ENCODE measurements around the gene MAPT.
"Not testable (repeated sequence)": the region's sequence is repeated elsewhere in the genome, so short reads cannot be mapped to it uniquely, and the experiment has no call there.

MAPT gene

DNA sequence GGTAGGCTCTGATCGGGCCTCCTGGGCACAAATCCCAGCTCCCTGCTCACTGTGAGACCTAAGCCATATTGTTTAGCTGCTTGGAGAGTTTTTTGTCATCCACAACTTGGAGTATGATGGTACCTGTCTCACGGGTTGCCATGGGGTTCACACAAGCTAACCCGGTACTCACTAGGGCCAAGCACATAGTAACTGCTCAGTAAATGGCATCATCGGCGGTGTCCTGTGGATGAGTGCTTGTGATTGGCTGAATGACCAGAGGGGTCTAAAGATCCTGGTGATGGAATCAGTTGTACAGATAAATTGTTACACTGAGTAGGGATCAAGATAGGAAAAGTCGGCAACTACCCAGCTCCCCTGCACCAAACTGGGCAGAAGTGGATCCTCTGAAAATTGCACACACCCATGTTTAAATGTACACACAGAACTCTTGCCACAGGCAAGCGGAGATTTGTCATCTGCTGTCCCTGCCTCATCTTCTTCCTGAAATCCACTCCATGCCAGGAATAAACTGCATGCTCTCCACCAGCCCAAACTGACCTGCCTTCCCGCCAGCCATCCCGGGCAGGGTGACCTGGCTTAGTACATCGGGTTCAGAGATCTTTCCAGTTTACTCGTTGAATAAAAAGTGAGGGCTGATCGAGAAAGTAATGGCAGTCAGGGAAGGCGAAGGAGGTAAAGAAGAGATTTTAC is 6.5 kb downstream of the MAPT start:
- DNase-seq (ENCODE audit: low read depth): no peak

DNA sequence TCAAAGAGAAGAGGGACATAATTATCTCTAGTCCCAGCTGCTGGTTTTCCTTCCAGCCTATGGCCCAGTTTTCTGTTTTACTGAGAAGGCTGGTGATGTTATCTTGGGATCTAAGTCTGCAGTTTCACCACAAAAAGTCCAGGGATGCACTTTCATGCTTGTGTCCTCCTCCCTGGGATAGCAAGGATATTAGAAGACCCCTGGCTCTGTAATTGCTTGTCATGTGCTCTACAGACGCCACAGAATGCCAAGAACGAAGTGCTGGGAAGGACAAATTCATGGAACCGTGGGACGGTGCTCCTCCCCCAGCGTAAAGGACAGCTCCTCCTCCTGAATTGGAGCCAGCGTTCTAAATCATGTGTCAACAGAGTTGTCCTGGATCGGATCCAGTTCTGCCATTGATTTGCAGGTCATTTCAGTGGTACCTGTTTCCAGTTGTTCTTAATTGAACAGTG is 8.6 kb downstream of the MAPT start:
- DNase-seq (ENCODE audit: low read depth): no peak

DNA sequence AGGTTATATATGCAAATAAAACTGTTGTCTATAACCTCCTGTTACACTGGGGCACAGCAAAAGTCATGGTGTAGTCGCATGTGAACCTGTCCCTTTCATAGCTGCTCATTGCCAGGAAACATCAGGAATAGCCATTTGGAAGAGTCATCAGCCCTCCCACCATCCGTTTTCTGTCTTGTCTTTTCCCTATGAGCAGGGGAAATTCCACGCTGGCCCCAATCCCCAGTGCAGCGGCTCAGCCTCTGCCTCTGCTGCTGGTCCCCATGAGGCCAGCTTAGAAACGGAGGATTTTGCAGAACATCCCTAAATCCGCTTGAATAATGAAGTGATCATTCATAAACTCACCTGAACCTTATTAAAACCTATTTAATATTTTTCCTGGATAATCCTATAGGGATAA is 10.5 kb downstream of the MAPT start:
- no peak for DNase-seq (ENCODE audit: low read depth)

DNA sequence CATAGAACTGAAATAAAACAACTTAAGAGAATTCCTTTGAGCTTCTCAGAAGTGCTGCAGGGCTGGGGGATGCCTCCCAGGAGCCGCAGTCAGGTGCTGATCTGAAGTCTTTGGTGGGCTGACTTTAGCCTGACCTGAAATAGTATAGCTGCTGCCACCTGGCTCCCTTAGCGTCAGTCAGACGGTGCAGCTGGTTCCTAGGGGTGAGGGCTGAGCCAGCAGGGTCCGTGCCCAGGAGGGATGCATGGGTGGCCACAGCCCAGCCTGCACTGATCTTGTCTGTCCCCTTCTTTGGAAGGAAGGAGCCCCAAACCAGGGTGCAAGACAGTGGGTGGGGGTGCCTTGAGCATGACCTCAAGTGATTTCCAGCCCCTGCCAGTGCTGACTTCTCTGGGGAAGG is 11.5 kb downstream of the MAPT start:
- no peak for DNase-seq (ENCODE audit: low read depth)

DNA sequence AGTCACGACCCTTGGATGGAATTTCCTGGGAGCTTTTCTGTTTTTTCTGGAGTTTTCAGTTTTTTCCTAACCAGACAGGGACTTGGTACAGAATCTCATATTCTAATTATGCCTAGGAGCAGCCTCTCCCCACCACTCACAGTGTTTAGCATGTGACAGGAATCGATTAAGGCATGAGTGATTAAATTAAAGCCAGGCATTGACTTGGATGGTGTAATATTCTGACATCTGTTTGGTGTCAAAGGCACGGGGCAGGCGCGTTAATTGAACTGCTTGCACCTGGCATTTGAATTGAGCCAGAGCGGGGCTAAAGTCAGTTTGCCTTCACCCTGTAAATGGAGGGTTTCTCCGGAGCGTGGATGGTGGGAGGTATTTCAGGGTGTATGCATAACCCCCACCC is 11.9 kb downstream of the MAPT start:
- DNase-seq (ENCODE audit: low read depth): no peak

DNA sequence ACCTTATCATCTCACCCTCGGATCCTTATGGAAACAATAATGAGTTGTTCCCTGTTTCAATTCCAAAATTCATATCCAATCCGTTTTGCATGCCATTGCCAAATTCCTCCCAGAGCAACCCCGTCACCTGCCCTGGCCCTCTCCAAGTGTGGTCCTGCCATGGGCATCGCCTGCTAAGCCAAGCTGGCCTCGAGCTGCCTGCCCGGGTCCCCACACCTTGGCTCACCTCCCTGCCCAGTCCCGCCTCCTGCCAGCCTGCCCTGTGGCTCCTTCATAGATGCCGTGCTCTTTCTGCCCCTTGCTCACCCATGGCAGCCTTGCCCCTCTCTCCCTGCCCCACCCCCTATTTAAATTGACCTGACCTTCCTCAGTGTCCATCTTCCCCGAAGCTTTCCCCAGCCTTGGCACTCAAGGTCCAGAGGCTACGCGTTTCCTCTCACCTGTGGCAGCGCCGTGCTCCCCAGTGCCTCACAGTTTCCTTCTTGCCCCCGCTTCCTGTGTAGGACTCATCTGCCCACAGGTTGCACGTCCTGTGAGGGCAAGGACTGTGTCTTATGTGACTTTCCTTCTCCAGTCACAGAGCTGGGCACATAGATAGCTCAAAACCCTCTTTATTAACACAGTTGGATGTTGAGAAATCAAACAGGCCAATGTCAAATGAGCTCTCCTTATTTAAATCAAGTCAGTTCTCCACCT is 12.7 kb downstream of the MAPT start:
- peak; percentile 44 for DNase-seq (ENCODE audit: low read depth)

DNA sequence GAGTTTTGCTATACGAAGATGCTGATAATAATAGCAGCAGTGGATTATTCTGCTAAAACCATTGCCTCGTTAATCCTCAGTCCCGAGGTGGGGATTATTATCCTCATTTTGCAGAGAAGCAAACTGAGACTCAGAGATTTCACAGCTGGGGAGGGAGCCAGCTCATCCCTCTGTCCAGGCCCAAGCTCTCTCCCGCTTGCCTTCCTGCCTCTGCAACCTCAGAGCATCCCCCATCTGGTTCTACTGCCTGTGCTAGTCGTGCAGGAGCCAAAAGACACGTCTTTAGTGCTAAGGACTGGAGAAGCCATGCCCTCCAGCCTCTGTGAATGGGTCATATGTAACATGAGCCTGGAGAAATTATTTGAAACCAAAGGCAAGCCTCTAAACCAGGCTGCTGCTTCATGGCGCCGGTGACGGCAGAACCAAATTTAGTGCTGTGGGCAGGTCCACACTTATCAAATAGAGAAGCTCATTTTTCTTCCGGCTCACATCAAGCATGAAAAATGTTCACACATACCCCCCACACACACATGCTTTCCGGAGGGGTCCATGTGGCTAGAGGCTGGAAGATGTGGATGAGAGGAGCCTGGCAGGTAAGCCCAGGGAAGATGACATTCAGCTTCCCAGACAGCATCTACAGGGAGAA is 13.5 kb downstream of the MAPT start:
- no peak for DNase-seq (ENCODE audit: low read depth)

DNA sequence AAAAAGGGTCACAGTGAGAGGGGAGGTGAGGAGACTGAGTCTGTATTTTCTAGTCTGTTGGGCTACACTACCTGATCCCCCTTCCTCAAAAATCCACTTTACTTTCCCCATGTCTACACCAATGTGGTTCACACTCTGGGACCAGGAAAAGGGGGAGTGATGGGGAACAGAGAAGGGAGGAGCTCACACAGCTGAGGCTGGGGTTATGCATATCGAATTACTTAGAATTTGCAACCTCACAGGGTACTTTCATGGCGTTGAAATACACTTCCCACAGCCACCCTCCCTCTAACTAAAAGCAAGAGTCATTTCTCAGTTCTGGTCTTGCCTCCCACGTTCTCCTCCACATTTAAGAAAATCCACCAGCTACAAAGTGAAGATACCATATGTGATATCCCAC is 14.1 kb downstream of the MAPT start:
- no peak for DNase-seq (ENCODE audit: low read depth)

DNA sequence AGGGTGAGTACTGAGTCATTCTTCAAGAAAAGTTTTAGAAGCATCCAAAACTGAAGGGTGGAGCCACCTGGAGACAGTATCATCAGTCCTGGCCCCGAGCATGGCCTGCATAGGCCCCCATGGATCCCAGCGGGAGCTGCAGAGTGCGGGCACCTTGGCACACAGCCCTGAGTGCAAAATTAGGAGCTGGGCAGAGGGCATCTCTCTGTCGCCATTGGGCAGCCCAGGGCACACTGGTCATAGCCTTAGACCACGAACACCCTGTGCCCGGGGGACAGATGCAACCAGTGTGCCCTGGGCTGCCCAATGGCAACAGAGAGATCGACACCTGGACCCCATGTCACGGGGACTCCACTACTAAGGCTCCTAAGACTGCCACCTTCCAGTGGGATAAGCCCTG is 14.6 kb downstream of the MAPT start:
- DNase-seq (ENCODE audit: low read depth): no peak

DNA sequence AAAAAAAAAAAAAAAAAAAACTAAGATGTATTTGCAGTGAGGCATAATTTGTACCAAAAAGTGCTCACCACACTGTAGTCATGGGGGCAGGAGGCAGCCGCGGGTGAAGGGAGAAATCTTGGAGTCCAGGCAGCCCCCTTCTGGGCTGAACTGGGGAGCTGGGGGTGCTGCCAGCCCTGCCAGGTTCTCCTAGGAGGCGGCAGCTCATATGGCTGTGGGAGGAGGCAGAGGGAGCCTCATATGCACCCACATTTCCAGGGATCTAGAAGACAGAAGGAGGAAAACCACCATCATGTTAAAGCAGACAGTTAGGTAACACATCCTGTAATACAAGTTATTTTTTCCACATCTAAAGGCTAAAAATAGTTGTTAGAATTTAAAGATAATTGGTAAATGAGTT is 16.3 kb downstream of the MAPT start:
- no peak for DNase-seq (ENCODE audit: low read depth)

DNA sequence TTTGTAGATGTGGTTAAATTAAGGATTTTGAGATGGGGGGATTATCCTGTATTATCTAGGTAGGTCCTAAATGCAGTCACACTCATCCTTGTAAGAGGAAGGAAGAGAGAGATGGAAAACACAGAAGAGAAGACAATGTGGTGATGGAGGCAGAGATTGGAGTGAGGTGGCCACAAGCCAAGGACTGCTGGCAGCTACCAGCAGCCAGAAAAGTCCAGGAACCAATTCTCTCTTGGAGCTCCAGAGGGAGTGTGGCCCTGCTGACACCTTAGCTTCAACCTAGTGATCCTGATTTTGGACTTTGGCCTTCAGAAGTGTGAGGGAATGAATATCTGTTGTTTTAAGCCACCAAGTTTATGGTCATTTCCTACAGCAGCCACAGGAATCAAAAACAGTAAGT is 18.0 kb downstream of the MAPT start:
- no peak for DNase-seq (ENCODE audit: low read depth)

DNA sequence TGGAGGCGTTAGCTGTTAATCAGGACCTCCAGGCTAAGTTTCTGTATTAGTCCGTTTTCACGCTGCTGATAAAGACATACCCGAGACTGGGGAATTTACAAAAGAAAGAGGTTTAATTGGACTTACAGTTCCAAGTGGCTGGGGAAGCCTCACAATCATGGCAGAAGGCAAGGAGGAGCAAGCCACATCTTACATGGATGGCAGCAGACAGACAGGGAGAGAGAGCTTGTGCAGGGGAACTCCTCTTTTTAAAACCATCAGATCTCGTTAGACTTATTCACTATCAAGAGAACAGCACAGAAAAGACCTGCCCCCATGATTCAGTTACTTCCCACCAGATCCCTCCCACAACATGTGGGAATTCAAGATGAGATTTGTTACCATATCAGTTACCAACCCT is 18.7 kb downstream of the MAPT start:
- not testable (repeated sequence) for DNase-seq (ENCODE audit: low read depth)

DNA sequence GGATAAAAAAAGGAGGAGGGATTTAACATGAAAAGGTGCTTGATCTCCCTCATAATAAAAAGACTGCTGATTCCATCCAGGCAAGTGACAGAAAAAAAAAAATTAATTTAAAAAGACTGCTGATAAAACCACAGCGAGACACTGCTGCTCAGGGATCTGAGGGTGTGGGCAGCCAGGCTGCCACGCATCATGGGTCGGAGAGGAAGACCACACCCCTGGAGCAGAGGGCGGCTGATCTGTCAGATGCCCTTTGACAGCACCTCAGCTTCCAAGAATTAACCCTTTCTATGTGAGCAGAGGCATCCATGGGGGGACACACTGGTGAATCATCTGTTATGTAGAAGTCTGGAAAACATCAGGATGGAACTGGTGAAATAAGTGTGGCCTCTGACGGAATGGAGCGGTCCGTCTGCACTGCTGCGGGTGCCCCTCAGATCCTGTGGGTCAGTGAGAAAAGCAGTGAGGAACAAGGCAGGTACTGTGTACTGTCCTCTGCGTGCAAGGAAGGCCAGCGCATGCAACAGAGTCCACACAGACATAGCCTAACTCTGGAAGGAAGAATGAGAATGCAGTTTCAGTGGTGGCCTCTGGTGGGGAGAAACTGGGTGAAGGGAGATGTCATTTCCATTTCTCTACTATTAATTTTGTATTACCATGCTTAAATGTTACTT is 19.8 kb downstream of the MAPT start:
- DNase-seq (ENCODE audit: low read depth): no peak

DNA sequence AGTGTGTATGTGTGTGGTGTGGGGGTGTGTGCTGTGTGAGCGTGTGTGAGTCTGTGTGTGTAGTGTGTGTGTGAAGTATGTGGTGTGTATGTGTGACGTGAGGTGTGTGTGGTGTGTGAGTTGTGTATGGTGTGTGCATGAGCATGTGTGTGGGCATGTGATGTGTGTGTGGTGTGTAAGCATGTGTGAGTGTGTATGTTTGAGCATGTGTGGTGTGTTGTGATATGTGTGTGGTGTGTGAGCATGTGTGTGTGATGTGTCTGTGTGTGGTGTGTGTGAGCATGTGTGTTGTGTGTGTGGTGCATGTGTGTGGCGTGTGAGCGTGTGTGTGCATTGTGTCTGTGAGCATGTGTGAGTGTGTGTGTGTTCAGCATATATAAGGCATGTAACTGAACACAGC is 20.9 kb downstream of the MAPT start:
- DNase-seq (ENCODE audit: low read depth): no peak

DNA sequence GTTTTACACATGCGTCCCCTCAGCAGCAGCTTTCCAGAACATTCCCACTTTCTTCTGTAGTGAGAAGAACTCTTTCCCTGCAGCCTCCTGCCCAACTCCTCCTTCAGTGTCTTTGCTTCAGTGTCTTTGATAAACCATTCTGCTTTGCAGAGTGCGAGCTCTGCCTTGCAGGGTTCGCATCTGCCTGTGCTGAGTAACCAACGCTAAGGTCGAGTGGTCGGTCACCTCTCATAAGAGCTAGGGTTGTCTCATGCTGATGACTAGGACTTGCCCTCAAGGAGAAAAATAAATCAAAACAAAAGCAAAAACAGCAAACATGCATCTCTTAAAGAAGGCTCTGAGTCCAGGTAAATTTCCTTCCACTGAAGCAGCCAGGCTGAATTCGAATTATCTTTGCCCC is 22.7 kb downstream of the MAPT start:
- DNase-seq (ENCODE audit: low read depth): no peak

DNA sequence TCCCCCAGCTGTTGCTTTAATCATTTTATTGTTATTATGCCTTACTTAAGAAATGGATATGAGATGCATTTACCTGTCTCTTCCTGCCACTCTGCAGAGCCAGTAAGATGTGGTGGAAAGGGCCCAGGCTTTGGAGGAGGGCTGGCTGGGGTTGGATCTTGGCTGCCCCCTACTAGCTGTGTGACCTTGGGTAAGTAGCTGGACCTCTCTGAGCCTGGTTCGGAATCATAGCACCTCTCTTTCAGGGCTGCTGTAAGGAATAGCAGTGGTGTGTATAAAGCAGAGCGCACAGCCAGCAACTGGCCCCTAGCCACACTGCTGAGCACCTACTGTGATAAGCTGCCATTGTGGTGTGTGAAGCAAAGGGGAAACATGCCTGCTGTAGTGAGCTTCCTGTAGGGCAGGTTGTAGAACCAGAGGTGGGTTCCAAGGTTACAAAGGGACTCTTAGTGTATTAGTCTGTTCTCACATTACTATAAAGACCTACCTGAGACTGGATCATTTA is 23.9 kb downstream of the MAPT start:
- DNase-seq (ENCODE audit: low read depth): no peak

DNA sequence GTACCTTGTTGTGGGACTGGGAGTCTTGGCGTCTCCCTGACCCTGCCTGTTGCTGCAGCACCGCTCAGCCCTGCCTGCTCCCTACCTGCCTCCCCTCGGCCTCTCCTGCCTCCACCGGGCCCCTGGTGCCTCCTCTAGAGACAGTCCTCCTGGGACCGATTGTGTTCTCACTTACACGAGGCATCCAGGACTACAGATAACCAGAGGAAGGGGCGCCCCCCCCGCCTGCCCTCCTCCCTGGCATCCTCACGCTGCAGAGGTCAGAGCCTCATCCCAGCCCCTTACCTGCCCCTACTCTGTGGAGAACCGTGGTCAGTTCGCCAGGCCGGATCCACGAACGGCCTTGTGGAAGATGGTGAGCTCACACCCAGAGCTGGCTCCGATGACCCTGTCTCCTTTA is 24.8 kb downstream of the MAPT start:
- DNase-seq (ENCODE audit: low read depth): no peak

DNA sequence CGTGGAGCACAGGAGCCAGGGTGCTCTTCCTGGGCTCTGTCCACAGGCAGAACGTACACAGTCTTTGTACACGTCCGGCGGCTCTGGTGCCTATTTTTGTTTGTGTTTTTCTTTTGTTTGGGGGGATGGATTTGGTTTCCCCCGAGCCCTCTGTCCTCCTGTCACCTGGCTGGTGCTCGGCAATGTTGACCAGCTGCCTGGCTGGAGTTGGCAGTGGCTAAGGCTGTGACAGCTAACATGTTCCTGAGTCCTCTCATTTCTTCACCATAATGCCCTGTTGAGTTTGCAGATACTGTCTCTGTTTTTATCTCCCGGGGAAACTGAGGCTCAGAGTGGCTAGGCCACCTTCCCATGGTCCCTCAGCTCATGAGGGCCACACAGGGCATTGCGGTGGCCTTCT is 25.7 kb downstream of the MAPT start:
- no peak for DNase-seq (ENCODE audit: low read depth)

DNA sequence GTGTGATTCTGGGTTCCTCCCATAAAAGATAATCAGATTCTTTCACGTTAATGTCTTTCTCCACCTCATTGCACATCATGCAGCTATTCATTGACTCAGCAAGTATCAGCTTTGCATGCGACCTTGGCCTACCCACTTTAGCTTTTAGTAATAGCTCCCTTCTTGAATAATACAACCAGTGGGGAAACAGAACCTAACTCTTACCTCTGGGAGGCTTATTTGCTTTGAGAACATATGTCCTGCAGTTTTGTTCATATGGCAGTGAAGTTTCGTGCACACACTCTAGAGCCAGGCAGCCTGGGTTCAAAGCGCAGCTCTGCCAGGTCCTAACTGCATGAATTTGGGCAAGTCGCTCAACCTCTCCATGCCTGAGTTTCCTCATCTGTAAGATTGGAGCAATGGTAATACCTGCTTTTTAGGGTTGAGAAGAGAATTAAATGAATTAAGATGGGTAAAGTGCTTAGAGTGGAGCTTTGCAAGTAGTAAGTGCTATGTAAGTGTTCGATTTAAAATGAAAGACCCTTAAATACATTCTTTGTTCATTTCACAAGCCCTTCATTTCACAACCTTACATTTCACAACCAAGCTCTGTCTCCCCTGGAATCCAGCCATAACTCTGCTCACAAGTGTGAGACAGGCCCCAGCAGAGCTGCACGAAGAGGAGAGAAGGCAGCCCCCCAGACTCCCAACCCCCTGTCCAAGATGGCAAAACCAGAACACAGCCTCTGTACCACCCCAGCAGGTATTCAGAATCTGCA is 29.3 kb downstream of the MAPT start:
- no peak for DNase-seq (ENCODE audit: low read depth)

DNA sequence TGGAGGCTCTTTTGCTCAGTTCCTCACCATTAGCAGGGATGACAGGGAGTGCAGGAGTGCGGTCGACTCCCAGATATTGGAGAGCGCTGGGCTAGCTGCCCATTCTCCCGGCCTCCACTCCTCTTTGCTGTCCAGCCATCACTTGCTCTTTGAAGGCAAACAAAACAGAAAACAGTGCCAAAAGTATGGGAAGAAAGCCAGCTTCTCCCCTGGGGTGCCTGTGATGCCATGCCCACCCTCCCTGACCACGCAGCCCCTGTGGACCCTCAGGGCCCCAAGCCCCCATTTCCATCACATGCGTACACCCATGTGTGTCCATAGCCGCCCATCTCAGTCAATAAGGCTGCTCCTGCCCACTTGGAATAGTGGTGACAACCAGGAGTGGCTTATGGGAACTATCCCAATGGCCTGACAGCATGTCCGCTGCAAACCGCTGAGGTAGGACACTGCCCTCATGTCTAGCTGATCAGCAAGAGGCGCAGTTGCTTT is 30.0 kb downstream of the MAPT start:
- DNase-seq (ENCODE audit: low read depth): no peak

DNA sequence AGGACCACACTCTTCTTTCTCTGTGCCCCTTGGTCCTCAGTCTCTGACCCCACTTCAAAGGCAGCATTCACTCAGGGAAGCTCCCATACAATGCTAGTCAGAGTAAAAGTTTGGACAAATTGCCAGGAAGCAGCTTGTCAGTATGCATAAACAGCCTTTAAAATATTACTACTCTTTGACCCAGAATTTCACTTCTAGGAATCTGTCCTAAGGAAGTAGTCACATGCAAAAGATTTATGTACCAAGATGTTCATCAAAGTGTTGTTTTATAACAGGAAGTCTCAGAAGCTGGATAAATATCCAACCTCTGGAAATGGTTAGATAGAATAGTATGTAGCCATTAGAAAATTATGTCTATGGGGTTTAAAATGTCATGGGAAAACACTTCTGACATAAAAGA is 31.0 kb downstream of the MAPT start:
- no peak for DNase-seq (ENCODE audit: low read depth)

DNA sequence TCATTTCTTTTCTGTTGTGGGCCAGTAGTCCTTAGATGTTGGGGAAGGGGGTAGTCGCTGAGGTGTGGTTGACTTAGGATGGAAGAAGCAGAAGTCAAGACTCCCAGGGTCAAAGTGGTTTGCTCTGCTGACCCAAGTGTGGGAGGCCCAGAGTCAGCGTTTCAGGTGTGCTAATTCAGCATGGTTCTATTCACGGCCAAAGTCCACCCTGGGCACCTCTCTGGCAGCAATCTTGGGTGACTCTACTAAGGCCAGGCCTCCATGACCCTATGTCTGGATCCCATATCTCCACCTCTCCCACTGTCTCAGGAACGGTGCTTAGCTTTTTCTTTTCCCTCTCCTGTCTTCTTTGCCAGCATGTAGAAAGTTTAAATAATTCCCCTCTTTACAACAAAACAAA is 32.9 kb downstream of the MAPT start:
- DNase-seq (ENCODE audit: low read depth): no peak

Measured in activated T-cell treated with anti-CD3 and anti-CD28 coated beads for 48 hours (primary cell).